NCI-H446 treated with DMSO at 0.1 percent for 48 hours (cell line): Measurements from ENCODE around the gene ABO.
"Not testable (repeated sequence)": the region's sequence is repeated elsewhere in the genome, so short reads cannot be mapped to it uniquely, and the experiment has no call there.

Source experiments
- DNase-seq: peaks from one replicate; lab custom pipeline; 2025; lab: John Stamatoyannopoulos, UW

ABO gene

DNA sequence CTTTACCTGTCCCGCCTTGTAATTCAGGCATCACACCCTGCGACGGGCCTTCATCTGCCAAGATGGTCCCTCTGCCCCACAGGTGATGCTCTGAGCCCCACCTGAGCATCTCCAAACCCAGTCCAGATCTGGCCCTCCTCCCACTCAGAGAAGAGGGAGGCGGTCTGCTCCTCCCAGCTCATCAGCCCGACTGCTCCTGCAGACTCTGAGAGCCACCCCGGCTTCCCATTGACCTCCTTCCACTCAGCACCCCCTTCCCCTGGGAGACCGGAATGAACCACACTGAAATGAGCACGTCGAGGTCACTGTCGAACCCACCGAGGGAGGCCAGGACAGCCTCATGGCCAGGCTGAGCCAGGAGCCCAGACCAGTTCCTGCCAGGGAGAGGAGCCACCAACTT lies 12.8 kb downstream of the ABO start:
- no peak for DNase-seq

GRCh38 chr9:133261753-133262120 lies 13.3 kb downstream of the ABO start:
- no peak for DNase-seq

- DNase-seq = no peak
Observed at GRCh38 chr9:133261103-133261752, 13.8 kb downstream of the ABO start.

GRCh38 chr9:133260334-133261102 lies 14.5 kb downstream of the ABO start:
- no peak for DNase-seq

DNA sequence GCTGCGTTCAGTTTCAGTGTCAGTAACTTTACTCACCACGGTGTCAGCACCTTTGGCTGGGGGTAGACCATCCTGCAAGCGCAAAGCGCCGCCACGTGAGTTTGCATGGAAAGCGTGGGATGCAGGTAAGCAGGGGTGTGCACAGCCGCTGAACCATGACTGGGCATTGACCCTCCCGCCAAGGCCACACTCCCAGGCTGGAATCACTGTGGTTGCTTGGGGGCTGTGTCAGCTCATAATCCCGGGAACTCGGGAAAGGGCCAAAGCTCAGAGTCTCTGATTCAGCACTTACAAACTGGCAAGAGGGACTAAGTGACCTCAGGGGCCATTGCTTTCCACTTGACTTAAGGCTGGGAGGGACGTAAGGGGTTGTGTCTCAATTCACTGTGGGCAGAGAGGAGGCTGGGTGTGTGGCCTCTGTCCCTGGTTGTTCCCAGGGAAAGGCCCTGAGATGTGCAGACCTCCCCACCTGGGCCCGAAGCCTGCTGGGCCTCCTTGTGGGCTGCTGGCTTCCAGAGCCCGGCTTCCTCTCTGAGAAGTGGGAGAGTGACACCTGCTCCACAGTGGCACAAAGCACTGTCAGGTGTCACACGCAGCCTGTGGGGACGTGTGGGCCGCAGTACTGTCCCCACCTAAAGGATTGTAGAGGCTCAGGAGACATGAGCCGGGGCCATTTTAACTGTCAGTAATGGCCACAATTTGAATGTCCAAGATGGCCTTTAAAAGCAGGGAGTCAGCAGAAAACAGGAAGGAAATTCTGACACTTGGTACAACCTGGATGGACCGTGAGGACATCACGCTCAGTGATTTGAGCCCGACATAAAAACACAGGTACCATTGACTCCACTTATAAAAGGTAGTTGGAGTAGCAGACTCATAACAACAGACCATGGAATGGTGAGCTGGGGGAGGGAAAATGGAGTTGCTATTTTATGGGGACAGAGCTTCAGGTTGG lies 16.7 kb downstream of the ABO start:
- no peak for DNase-seq

GRCh38 chr9:133257465-133257956 lies 17.5 kb downstream of the ABO start:
- no peak for DNase-seq

DNA sequence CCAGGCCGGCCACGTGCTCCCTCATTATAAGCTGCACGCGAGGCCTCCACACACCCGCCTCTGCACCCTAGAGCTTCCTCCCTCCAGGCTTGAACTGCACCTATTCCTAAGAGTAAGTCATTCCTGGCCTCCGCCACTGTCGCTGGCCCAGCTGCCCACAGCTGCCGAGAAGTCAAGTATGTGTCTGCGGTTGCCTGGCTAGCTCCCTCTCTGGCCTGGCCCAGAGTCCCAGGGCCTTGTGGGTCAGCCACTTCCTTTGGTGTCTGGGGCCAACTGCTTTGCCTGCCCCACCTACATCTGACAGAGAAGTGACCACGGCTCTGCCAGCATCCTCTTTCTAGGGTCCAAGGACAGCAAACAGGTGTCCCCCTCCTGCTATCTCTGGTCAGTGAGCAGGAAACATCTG lies 18.3 kb downstream of the ABO start:
- no peak for DNase-seq

DNA sequence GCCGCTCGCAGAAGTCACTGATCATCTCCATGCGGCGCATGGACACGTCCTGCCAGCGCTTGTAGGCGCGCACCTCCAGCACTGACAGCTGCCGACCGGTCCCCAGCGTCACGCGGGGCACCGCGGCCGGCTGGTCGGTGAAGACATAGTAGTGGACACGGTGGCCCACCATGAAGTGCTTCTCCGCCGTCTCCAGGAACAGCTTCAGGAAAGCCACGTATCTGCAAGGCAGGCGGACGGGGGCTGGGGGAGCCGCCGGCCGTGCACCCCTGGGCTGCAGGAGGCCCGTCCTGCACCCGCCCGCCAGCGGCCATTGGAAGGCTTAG lies 18.9 kb downstream of the ABO start:
- DNase-seq = no peak

GRCh38 chr9:133255371-133256135 lies 19.4 kb downstream of the ABO start:
- no peak for DNase-seq

DNA sequence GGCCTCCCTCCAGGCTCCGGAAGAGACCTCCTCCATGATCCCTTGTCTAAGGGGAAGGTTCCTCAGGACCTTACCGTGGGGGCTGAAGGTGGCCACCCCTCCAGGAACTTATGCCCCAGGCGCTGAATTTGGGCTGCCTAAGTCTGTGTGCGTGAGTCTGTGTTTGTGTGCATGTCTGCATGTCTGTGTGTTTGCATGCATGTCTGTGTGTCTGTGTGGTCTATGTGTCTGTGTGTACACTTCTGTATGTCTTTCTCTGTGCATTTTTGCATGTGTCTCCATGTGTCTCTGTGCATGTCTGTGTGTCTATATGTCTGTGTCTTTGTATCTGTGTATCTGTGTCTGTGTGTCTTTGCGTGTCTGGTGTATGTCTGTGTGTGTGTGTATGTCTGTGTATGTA lies 20.5 kb downstream of the ABO start:
- DNase-seq = no peak

- DNase-seq = no peak
Observed at GRCh38 chr9:133253268-133253667, 21.7 kb downstream of the ABO start.

- no peak for DNase-seq
Observed at GRCh38 chr9:133252301-133253020, 22.5 kb downstream of the ABO start.

DNA sequence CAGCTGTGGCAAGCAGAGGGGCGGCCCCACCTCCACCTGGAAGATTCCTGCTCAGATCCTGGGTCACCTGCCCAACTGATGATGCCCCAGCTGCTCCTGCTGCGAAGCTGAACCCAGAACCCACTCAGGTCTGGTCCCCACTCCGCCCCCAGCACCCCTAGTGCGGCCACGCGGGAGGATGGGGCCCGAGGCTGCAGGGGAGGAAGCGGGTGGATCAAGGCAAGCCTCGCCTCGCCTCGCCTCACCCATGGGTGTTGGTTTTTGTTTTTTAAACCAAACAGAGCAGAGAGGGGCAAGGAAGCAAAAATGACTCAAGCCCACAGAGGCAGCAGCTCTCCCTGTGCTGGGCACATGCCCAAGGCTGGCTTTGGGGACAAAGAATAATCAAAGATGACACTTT lies 23.2 kb downstream of the ABO start:
- DNase-seq = no peak

GRCh38 chr9:133251221-133251620 lies 23.8 kb downstream of the ABO start:
- not testable (repeated sequence) for DNase-seq

DNA sequence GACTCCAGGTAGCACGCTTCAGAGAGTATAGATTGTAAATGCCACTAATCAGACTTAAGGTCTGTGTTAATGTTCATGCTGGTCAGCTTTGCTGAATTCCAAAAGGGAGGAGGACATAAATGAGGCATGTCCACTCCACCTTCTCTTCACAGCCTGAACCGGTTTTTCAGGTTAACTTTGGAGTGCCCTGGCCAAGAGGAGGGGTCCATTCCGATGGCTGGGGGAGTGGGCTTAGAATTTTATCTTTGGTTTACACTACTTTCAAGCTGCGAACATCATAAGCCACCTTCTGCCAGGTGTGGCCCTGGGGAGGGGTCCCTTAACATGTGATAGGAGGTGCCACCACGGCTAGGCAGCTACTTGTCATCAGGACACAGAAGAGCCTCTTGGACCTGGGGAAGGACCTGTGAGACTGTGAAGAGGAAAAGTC lies 24.2 kb downstream of the ABO start:
- no peak for DNase-seq

GRCh38 chr9:133249337-133249736 lies 25.7 kb downstream of the ABO start:
- DNase-seq = no peak

- DNase-seq = no peak
Observed at GRCh38 chr9:133248726-133249295, 26.2 kb downstream of the ABO start.

DNA sequence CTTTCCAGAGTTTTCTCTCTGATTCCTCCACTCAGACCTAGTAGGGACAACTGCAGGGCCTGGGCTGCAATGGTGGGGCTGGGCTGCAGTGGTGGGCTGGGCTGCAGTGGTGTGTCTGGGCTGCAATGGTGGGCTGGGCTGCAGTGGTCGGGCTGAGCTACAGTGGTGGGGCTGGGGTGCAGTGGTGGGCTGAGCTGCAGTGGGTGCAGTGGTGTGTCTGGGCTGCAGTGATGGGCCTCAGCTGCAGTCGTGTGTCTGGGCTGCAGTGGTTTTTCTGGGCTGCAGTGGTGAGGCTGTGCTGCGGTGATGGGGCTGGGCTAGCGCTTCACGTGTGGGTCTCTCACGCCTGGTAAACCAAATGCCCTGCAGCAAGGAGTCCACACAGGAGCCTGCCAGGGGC lies 27.4 kb downstream of the ABO start:
- DNase-seq = no peak

DNA sequence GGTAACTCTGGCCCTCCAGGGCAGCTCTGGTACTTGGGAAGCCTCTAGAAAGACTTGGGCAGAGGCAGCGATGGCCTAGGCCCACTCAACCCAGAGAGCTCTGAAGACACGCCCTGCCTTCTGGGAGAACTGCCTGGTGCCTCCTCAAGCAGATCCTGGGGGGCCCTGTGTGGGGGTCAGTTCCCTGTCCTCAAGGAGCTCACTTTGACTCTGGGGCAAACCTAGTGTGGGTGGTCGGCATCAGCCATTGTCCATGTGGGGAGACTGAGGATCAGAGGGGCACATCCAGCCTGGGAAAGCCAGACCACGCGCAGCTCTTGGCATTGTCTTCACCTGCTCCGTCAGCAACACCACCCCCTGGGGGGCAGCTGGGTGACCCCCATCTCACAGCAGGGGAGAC lies 28.0 kb downstream of the ABO start:
- no peak for DNase-seq

DNA sequence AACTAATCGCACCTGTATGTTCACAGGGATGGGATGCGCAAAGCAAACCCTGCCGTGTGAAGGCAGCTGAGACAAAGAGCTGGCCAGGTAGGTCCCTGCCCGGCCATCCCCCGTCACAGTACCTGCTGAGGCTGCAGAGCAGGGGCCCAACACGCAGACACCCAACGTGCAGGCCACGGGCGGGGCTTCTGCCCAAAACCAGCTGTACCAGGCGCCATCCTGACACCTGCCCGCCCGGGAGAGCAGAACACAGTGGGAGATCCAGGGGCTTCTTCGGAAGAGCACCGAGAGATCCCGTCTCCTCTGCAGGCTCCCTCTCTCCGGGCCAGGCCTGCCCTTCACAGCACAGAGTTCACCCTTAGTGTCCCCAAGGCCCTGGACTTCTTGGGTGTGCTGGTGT lies 28.4 kb downstream of the ABO start:
- no peak for DNase-seq

GRCh38 chr9:133242991-133243390 lies 32.0 kb downstream of the ABO start:
- DNase-seq = no peak
